ENCODE measurements around the gene LAMC2. TPM values are rescaled to one million over a fixed set of nuclear protein-coding genes. Genes with fewer than 3 reads are reported as not detected.

Gene LAMC2
- total RNA-seq, 1 donor from 2014 or later: 0.36 TPM

DNA sequence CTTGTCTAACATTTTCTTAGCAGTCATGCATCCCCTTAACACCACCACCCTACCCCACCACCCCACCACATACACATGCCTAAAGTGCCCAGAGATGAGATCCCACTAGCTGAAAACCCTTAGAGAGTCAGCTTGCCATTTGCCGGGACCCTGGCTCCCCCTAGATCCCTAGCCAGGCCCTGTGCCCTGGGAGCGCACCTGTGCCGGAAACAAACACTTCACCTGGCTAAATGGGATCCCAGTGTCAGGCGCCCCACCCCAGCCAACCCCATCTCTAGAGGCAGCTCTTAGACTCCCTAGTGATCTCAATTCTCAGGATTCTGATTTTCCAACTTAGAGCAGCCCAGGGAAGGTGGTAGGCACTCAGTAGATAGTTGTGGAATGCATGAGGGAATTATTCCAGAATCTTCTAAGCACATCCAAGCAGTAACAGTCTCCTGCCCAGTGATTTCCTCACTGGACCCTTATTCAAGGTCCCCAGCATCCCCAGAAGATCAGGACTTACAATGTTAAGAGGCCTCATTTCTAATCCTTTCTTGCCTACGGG lies 105.2 kb downstream of the LAMC2 start:
- no peaks in the 10 kb centered on the region for H3K9me3 ChIP-seq (ENCODE audit: low read depth)
- H3K27me3 ChIP-seq: no peaks in the 10 kb centered on the region
- no peak for DNase-seq (ENCODE audit: low spot score)
- Mint-ChIP-seq H3K9me3 (no peaks in the 10 kb centered on the region), H3K27me3 (ENCODE audit: insufficient read depth, low read depth) (no peaks in the 10 kb centered on the region), H3K27ac (no peak overlapping the region), H3K4me1 (peaks cover 29% of the 10 kb centered on the region), H3K4me3 (no peak overlapping the region), H3K36me3 (peaks cover 2% of the 10 kb centered on the region)
- H3K79me2 ChIP-seq (ENCODE audit: low read depth): no peaks in the 10 kb centered on the region
- TF ChIP-seq EZH2 (IDR thresholded peaks at IDR 0.05) (no peak), EZH2phosphoT487 (IDR thresholded peaks at IDR 0.05) (no peak)
- TF ChIP-seq, protein P1, sequence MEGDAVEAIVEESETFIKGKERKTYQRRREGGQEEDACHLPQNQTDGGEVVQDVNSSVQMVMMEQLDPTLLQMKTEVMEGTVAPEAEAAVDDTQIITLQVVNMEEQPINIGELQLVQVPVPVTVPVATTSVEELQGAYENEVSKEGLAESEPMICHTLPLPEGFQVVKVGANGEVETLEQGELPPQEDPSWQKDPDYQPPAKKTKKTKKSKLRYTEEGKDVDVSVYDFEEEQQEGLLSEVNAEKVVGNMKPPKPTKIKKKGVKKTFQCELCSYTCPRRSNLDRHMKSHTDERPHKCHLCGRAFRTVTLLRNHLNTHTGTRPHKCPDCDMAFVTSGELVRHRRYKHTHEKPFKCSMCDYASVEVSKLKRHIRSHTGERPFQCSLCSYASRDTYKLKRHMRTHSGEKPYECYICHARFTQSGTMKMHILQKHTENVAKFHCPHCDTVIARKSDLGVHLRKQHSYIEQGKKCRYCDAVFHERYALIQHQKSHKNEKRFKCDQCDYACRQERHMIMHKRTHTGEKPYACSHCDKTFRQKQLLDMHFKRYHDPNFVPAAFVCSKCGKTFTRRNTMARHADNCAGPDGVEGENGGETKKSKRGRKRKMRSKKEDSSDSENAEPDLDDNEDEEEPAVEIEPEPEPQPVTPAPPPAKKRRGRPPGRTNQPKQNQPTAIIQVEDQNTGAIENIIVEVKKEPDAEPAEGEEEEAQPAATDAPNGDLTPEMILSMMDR (IDR thresholded peaks at IDR 0.05): no peak
- H3K27ac ChIP-seq: no peak overlapping the region
- H3K4me3 ChIP-seq: no peak overlapping the region
- H3K36me3 ChIP-seq: no peaks in the 10 kb centered on the region
- H4K20me1 ChIP-seq (ENCODE audit: low read depth): no peaks in the 10 kb centered on the region
- H3K4me1 ChIP-seq: peaks cover 18% of the 10 kb centered on the region
- no peak overlapping the region for H3K4me2 ChIP-seq
- no peak overlapping the region for H2AFZ ChIP-seq (replicated peaks)
- no peaks in the 10 kb centered on the region for H3F3A ChIP-seq (ENCODE audit: low read depth)
- no peak overlapping the region for H3K9ac ChIP-seq

DNA sequence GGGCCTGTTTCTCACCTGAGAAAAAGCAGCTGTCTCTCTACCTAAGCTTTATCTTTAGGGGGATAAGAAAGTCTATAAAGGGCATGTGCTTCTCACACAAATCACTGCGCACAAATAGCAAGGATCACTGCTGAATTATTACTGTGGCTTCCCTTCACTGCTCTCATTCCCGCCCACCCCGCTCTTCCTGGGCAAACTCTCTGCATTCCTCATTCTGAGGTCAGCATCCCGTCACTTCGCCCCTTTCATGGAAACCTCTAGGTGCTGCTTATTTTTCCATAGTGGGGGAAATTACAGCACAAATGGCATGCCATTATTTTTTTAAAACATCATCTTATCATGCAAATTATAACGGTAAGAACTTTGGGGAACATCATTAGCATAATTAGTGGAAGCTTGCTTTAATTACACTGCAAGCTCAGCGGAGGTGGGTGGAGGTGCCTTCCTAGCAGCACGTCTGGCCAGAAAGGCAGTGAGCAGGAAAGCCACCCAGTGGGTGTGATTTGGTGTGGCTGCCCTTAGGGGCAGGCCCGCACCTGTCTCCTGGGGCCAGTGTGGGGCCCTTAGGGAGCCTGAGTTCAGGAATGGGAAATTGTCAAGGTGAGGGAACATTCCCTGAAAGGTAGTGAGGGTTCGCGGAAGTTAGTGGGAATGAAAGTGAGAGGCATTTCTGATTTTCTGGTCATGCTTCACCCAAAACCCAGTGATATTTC lies 105.9 kb downstream of the LAMC2 start:
- peak overlapping the region; percentile 17 for H3K4me3 Mint-ChIP-seq
- H3K4me2 ChIP-seq: no peak overlapping the region
- H3K27ac ChIP-seq: no peak overlapping the region

DNA sequence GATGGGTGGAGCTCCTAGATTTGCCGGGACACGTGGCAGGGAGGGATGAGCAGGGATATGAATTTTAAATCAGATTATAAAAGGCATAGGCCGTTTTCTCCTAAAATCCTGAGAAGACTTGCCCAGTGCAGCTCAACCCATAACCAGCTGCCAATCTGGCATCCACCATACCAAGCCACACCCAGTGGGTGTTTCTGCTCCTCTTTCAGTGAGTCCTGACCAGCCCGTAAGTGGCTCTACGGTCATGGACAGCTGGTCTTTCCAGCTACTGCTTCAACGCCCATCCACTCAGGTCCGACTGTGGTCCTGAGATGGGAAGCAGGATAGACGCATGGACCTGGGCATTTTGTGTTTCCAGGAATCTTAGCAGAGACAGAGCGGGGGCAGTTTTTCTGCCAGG lies 107.2 kb downstream of the LAMC2 start:
- H2AFZ ChIP-seq (replicated peaks): no peak overlapping the region
- H3F3A ChIP-seq (ENCODE audit: low read depth): no peaks in the 10 kb centered on the region
- TF ChIP-seq EZH2 (IDR thresholded peaks at IDR 0.05) (no peak), EZH2phosphoT487 (IDR thresholded peaks at IDR 0.05) (no peak)
- TF ChIP-seq, protein P1 (IDR thresholded peaks at IDR 0.05): no peak
- H3K9ac ChIP-seq: no peak overlapping the region
- Mint-ChIP-seq H3K4me1 (peaks cover 14% of the 10 kb centered on the region), H3K4me3 (no peak overlapping the region), H3K36me3 (peaks cover 2% of the 10 kb centered on the region), H3K27me3 (ENCODE audit: insufficient read depth, low read depth) (peaks cover 2% of the 10 kb centered on the region), H3K27ac (no peak overlapping the region), H3K9me3 (no peaks in the 10 kb centered on the region)
- H3K9me3 ChIP-seq (ENCODE audit: low read depth): no peaks in the 10 kb centered on the region
- no peak overlapping the region for H3K4me2 ChIP-seq
- no peak for DNase-seq (ENCODE audit: low spot score)
- H3K4me1 ChIP-seq: peaks cover 18% of the 10 kb centered on the region
- H3K36me3 ChIP-seq: no peaks in the 10 kb centered on the region
- H3K4me3 ChIP-seq: no peak overlapping the region
- no peaks in the 10 kb centered on the region for H4K20me1 ChIP-seq (ENCODE audit: low read depth)
- no peaks in the 10 kb centered on the region for H3K79me2 ChIP-seq (ENCODE audit: low read depth)
- no peak overlapping the region for H3K27ac ChIP-seq
- H3K27me3 ChIP-seq: no peaks in the 10 kb centered on the region

More for the DNA sequence above, 105.9 kb downstream of the LAMC2 start:
- Histone ChIP-seq H2AFZ (replicated peaks) (no peak overlapping the region), H3K36me3 (no peaks in the 10 kb centered on the region), H3F3A (ENCODE audit: low read depth) (no peaks in the 10 kb centered on the region), H3K79me2 (ENCODE audit: low read depth) (no peaks in the 10 kb centered on the region), H3K9ac (no peak overlapping the region), H3K27me3 (no peaks in the 10 kb centered on the region), H3K4me3 (no peak overlapping the region), H4K20me1 (ENCODE audit: low read depth) (no peaks in the 10 kb centered on the region), H3K4me1 (peaks cover 18% of the 10 kb centered on the region), H3K9me3 (ENCODE audit: low read depth) (no peaks in the 10 kb centered on the region)
- H3K4me1 Mint-ChIP-seq: peaks cover 24% of the 10 kb centered on the region
- DNase-seq (ENCODE audit: low spot score): no peak
- peaks cover 2% of the 10 kb centered on the region for H3K36me3 Mint-ChIP-seq
- TF ChIP-seq EZH2phosphoT487 (IDR thresholded peaks at IDR 0.05) (no peak), EZH2 (IDR thresholded peaks at IDR 0.05) (no peak)
- TF ChIP-seq, protein P1 (IDR thresholded peaks at IDR 0.05): no peak
- no peaks in the 10 kb centered on the region for H3K27me3 Mint-ChIP-seq (ENCODE audit: insufficient read depth, low read depth)
- H3K9me3 Mint-ChIP-seq: no peaks in the 10 kb centered on the region
- no peak overlapping the region for H3K27ac Mint-ChIP-seq

Measured in neural progenitor cell (in vitro differentiated cells).